ENCODE measurements around the gene ABLIM3. TPM values are rescaled to one million over a fixed set of nuclear protein-coding genes. Genes with fewer than 3 reads are reported as not detected.

ABLIM3 gene
- total and polyA plus RNA-seq, 2 of the 8 experiments (the other 6 are each of a cell fraction or from before 2014, with no cell fraction given) = 0.36 to 0.56 TPM

DNA sequence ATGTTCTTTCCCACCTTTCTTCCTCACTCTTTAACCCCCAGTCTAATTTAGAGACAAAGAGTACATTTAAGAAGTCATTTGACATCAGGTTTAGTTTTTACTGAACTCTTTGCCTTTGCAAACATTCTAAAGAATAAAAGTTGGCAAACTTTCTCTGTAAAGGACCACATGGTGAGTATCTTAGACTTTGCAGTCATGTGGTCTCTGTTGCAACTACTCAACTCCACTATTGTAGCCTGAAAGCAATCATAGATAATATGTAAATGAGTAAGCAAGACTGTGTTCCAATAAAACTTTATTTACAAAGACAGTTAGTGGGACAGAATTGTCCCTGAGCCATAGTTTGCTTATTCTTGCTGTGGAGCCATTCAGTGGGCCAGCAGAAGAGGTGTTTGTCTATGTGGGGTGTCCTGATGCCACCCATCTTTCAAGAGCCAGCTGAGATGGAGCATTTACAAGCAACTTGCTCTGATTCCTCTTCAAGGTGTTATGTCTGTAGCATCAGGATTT lies 25.4 kb downstream of the ABLIM3 start:
- Histone ChIP-seq H4K5ac (ENCODE audit: insufficient read length, low read depth, low read length) (no peak overlapping the region), H4K91ac (replicated peaks; ENCODE audit: insufficient read length, low read length) (no peak overlapping the region), H2AK5ac (ENCODE audit: low read depth, low read length) (no peak overlapping the region), H3K18ac (ENCODE audit: extremely low read depth, low read length) (no peak overlapping the region), H4K8ac (ENCODE audit: extremely low read depth, insufficient read depth, low read length) (no peak overlapping the region), H3K56ac (replicated peaks; ENCODE audit: insufficient read length, low read depth, low read length) (no peak overlapping the region), H3K79me1 (ENCODE audit: low read depth, low read length) (no peaks in the 10 kb centered on the region), H2AFZ (ENCODE audit: low read length) (no peak overlapping the region), H3K4me3 (ENCODE audit: extremely low read depth in 1 of 4, insufficient read depth in 2 of 4, low read depth in 3 of 4, low read length in 4 of 4) (no peak overlapping the region), H2BK12ac (ENCODE audit: low read depth, low read length) (no peak overlapping the region), H3K36me3 (ENCODE audit: control insufficient read depth in 2 of 4, insufficient read depth in 4 of 4, low read length in 3 of 4) (no peaks in the 10 kb centered on the region), H3K9me3 (ENCODE audit: insufficient read depth in 2 of 2, low read depth in 1 of 2, low read length in 1 of 2) (no peaks in the 10 kb centered on the region), H3K9ac (replicated peaks in 1 of 4; ENCODE audit: extremely low read depth in 1 of 4, low read depth in 3 of 4, low read length in 3 of 4) (no peak overlapping the region), H3K14ac (ENCODE audit: insufficient read length) (no peak overlapping the region), H3K23me2 (ENCODE audit: low read depth, low read length) (no peaks in the 10 kb centered on the region), H3K23ac (ENCODE audit: insufficient read length) (no peak overlapping the region), H3K4ac (replicated peaks; ENCODE audit: insufficient read length, low read depth, low read length) (no peak overlapping the region), H3K27me3 (replicated peaks in 1 of 4; ENCODE audit: control insufficient read depth in 3 of 4, extremely low read depth in 1 of 4, insufficient read depth in 3 of 4, low read length in 3 of 4) (peaks cover 0 to 1% (median 0%) of the 10 kb centered on the region in 4 experiments; a peak in 1 of 7 replicates), H4K20me1 (replicated peaks in 1 of 2; ENCODE audit: control insufficient read depth in 1 of 2, insufficient read depth in 2 of 2, low read length in 2 of 2) (no peaks in the 10 kb centered on the region), H2BK15ac (ENCODE audit: low read length) (no peak overlapping the region), H2BK20ac (ENCODE audit: low read length) (no peak overlapping the region), H2BK5ac (ENCODE audit: low read depth, low read length) (no peak overlapping the region), H3K27ac (ENCODE audit: low read depth, low read length) (no peak overlapping the region), H2BK120ac (replicated peaks; ENCODE audit: low read depth, low read length) (no peak overlapping the region), H3K79me2 (ENCODE audit: control insufficient read depth in 1 of 2, insufficient read depth in 2 of 2, low read length in 2 of 2) (no peaks in the 10 kb centered on the region), H3K4me2 (ENCODE audit: insufficient read depth in 1 of 2, low read depth in 2 of 2, low read length in 2 of 2) (no peak overlapping the region), H3K4me1 (replicated peaks in 1 of 4; ENCODE audit: control insufficient read depth in 3 of 4, insufficient read depth in 4 of 4, low read length in 3 of 4) (no peaks in the 10 kb centered on the region)
- POLR2A ChIA-PET (ENCODE audit: partially characterized antibody) = no interaction called here
- CTCF ChIA-PET (ENCODE audit: partially characterized antibody) = interaction anchor here (1.1 kb wide), 2 partner anchors 10 to 12 kb away, joined by 3 to 4 read pairs; no protein-coding TSS in a partner anchor
- no peak for DNase-seq (ENCODE audit: low read depth in 1 of 2, low spot score in 2 of 2)
- no peak for FAIRE-seq
- TF ChIP-seq CHD1 (IDR thresholded peaks at IDR 0.05; ENCODE audit: low read depth, low read length) (no peak), SP2 (IDR thresholded peaks at IDR 0.05; ENCODE audit: low read length) (no peak), MAX (IDR thresholded peaks at IDR 0.05) (no peak), HDAC2 (IDR thresholded peaks at IDR 0.05; ENCODE audit: borderline replicate concordance in 1 of 2, low read depth in 2 of 2, low read length in 2 of 2) (no peak), PHF8 (conservative IDR thresholded peaks at IDR 0.05; ENCODE audit: low read depth, low read length) (no peak), CTBP2 (IDR thresholded peaks at IDR 0.05; ENCODE audit: borderline replicate concordance, insufficient read depth, insufficient read length, low read length) (no peak), YY1 (IDR thresholded peaks at IDR 0.05; ENCODE audit: low read depth, low read length) (no peak), TEAD4 (IDR thresholded peaks at IDR 0.05; ENCODE audit: low read depth, low read length) (no peak), RAD21 (IDR thresholded peaks at IDR 0.05 in 1 of 2, conservative IDR thresholded peaks at IDR 0.05 in 1 of 2; ENCODE audit: low read depth in 2 of 2, low read length in 2 of 2) (no peak), POLR2AphosphoS5 (IDR thresholded peaks at IDR 0.05; ENCODE audit: low read depth, low read length) (no peak), NRF1 (IDR thresholded peaks at IDR 0.05; ENCODE audit: low read depth, low read length) (no peak), KDM4A (IDR thresholded peaks at IDR 0.05; ENCODE audit: low read depth, low read length, severe bottlenecking) (no peak)
